GM18498 (cell line): ENCODE measurements around the gene KCNA2.

Experiments used
- ATAC-seq: cut with Tn5 transposase; IDR thresholded peaks from one replicate; pipeline ENCODE4 v1.9.1; 2021; ENCODE audit warnings: mild to moderate bottlenecking, moderate library complexity; ENCODE audit not compliant: unreplicated experiment

KCNA2 gene

DNA sequence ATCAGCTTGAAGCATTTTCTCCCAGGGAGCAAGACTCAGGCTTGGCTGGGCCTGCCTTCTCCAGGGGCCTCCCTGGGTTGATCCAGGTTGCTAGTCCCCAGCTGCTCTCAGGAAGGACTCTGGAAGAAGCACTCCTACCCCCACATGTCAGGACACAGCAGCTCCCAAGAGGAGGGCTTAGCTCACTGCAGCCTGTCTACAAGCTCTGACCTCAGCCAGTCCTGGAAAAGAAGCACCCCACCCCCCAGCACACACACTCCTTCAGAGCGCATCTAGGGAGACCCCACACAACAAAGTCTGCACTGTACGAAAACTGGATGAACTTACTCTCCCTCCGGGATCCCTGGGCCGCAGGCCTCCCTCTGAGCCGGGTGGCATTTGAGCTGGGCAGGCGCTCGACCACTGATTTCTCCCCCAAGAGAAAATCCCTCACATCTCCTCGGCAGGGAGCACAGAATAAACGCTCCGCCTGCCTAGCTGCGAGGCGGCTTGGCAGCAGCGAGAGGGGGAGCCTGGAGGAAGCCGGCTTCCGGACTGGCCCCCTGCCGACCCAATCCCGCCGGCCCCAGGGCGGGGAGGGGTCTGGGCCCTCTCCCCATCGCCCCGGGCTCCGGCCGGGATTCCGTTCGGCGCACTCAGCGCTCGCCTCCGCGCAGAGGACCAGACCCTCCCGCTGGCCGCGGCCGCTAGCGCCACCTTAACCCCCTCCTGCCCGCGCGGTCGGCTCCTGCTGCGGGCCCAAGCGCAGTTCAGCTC is at the start of gene KCNA2:
Gene KCNA2 (minus strand): TSS at position 458 of the 756 bp plus-strand sequence. CDS start 1,576 bp downstream, outside the sequence.
- ATAC-seq = no peak

DNA sequence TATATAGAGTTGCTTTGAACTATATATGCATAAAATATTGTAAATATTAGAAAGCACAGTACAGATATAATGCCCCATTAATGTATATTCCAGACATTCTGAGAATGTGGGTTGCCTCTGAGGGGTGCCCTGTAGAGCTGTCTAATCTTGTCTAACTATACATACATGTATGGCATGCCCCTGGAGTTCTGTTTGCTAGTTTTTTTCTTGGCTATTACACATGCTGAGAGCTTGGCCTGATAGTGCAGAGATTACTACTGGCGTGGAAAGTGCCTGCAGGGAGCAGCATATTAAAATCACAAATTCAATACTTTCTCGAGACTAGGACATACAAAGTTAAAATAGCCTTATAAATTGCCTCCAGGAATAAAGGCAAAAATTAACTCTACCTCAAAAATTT is 44.5 kb upstream of the KCNA2 start:
- no peak for ATAC-seq

DNA sequence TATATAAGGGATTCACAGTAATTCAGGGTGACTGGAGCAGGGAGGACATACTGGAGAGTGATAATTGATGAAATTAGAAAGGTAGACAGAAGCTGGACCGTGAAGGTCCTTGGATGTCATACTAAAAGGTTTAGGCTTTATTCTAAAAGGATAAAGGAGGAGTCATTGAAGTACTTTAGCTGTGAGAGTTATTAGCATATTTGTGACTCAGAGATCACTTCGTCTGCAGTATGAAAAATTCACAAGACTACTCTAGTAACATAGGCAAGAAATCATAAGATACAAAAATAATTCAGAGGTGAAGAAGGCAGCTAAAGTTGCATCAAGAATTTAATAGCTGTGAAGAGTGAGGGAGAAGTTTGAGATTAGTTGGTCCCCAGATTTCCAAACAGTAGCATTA is 42.3 kb upstream of the KCNA2 start:
- ATAC-seq = no peak

DNA sequence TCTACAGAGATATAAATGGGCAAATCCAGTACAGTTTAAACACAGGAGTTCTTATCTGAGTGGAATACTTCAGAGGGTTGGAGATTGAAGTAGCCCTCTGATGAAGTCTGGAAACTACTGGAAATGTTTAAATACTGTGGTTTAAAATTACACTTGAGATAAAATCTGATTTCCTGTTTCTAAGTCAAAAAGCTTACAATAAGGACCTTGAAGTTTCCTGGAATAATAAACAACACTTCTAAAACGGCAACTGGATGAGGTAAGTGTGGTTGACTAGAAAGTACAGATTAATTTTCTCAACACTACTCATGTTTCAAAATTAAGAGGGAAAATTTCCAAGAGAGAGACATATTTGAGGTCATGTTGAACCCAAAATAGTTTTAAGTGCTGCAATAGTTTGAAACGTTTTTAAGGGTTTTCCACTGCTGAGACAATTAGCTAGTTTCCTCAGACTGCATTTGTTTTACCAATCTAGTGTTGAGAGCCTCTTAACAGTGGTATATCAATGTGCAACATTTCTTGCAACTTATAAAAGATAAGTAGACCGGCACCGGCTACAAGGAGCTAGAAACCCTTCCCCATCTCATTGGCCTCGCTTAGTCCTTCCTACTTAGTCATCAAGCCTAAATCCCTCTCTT is 41.2 kb upstream of the KCNA2 start:
- ATAC-seq = no peak

DNA sequence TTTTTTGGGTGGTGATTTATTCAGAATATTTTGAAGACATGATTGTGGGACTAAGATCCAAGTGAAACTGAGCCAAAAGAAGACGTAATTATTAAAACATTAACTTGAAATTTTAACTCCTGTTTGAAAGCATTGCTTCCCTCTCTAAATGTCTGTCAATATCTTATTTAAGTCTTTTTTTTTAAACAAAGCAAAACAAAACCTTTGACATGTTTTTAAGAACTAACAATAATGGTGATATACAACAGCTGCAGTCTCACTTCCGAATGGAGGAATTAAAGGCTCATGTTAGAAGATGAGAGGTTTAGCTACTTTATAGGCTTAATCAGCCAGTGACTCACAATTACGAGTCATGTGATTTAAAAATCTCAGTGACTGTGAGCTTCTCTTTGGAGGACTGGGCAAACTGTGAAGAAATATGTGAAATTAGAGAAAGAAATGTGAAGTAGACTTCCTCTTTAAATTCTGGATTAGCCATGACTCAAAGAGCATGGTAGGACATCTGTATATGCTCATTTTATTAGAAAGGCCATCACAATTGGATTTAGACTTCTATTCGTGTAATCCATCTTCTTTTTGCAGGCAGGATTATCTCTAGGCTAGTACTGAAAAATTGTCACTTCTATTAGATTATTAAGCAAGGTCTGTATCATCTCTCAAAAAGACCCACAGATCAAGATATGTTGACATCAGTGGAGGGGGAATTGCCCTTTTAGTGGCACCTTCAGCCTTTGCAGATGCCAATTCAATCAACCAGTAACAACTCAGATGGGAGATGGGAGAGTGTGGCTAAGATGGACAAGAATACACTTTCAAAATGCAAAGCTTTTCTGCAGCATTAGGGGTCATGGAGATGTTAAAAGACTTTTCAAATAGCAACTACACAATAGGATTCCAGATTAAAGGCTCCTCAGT is 39.9 kb upstream of the KCNA2 start:
- no peak for ATAC-seq

DNA sequence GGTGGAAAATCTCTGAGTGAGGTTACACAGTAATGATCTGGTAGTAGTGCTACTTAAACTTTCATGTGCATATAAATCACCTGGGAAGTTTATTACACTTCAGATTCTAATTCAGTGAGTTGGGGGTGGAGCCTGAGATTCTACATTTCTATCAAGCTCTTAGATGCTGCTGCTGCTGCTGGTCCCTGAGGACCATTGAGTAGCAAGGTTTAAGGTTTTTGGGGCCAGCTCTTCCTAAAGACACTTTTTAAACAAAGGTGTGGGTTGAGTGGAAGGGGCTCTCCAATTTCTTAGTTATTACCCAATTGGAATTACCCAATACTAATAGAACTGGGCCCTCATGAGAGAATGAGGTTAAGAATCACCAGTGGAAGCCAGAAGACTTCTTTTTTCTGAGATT is 39.1 kb upstream of the KCNA2 start:
- ATAC-seq = no peak

DNA sequence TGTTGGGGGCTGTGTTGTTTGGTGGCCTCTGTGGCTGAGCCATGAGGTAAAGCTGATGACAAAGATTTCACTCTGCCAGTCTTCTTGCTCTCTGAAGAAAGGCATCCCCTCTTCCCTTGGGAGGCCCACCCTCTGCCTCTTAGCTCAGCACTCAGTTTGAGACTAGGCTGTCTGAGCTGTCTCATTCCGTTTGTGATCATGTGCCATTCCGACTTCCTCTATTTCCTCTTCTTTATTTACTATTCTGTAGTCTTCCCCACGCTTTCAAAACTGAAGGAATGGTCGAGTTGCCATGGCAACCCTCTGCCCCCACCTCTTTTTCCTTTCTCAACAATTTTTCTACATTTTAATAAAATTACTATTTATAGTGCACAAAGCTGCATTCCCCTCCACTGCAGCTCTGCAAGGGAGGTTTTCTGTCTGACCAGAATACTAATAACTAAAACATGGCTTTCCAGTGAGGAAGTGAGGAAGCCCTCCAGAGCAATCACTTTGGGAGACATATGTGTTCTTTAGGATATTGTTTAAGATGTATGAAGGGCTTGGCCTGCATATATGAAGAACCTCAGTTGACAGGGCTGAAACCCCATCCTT is 37.8 kb upstream of the KCNA2 start:
- ATAC-seq = no peak

DNA sequence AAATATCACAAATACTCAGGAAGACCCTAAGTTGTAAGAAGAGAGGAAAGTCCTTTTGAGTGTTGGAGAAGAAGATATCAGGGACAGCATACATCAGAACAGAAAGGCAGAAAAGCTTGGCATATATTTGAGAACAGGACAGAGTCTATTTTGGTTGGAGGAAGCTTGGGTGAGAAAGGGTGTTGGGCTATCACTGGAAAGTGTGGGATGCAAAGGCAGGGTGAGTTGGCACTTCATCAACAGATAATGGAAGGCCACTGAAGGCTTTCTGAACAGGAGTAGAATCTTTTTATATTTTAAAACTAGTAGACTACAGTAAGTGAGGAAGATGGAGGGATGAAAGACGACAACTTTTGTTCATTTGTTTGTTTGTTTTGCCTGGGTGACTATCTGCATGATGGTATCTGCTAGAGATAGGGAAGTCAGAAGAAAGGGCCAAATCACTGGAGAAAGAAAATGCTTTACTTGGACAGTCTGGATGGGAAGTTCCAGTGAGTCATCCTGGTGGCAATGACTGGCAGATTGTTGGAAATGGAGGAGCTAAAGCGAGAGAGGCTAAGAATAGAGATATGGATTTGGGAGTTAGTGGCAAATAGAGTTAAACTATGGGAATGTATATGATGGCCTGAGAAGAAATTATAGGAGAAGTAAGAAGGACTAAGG is 33.7 kb upstream of the KCNA2 start:
- no peak for ATAC-seq

DNA sequence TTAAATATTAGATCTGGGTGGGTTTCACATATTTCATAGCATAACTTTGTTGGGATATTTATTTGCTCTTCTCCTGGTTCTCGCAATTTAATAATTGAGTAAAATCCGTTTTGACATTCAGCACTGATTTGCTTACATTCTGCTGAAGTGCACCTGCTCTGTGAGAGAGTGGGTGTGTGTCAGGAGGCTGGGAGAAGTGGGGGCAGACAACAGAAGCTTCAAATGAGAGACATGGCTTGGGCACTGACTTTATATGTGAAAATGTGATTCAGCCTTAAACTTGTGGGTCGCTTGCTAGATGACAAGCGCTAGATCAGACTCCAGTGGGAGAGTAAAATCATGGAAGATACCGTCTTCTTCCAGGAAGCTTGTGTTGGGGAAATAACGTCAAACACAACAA is 32.4 kb upstream of the KCNA2 start:
- ATAC-seq = no peak

DNA sequence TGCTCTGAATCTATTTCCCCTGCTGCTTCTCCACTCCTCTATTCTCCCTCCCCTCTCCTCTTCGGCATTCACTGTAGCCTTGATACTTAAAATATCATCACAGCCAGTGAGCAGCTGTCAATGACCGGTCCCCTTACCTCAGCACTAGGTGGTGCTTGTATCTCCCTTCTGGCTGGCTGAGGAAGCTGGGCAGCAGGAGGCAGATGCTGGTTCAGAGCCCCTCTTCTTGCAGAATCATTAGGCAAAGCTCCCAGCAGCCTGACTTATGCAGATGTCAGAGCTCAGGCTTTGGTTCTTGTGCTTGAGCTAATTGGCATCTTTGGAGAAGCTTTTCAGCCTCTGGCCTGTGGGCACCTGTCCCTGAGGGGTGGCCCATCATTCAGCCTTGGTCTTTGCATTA is 31.9 kb upstream of the KCNA2 start:
- no peak for ATAC-seq

DNA sequence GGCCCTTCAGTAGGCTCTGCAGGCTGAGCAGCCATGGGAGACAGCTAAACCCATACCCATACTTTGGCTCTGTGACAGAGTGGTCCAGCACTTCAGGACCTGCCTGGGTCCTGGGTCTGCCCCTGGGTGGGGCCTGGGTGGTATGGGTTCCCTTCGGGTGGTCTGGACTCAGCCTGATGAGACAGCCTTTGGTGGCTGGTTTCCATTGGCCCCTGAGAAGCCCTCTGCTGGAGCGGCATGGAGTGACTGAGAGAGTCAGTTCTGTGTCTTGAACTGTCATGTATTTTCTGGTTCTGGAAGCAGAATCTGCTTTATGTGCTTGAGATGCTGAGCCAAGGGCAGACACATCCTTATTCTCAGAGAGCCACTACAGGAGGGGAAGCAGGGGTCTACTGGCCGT is 31.3 kb upstream of the KCNA2 start:
- no peak for ATAC-seq

DNA sequence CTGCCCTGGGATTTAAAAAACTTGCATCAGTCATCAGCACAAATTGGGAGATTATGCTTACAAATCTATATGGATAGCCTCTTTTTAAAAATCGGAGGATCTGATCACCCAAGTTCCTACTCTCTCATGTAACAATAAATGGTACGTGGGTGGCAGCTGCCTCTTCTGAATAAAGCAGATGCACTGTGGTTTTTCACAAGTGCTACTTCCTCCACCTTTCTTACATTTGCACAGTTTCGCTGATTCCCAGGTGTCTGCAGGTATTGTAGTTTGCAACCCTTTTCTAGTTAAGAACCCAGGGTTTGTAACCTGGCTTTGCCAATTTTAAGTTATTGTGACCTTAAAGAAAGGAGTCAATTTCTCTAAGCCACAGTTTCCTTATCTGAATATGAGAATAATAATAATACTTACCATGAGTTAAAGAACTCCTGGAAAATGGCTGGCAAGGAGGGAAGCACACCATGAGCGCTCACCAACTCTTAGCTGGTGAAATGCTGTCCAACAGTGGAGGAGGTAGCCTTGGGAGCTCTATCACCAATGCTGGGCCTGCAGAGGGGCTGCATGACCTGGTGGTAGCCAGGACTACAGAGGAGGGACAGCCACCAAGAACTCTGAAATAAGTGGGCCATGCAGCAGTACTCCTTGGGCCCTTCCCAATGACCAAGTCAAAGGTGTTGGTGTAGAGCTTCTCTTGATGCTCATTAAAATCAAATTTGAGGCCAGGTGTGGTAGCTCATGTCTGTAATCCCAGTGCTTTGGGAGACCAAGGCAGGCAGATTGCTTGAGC is 30.2 kb upstream of the KCNA2 start:
- ATAC-seq = no peak

DNA sequence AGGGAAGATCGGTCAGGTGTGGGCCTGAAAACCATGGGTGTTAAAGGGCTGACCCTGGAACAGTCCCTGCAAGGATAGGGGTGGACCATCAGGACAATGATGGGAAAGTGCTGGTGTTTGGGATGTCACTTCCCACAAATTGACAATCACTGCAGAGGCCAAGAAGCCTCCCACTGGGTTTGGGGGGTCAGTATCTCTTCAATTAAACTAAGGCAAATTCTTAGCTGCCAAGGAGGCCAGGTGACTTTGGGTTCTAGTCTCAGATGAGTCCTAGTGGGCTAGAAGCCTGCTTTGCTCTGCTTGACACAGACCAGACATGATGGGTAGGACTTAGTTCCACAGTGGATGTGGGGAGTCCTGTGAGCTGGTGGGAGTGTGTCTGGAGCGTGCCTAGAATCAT is 29.3 kb upstream of the KCNA2 start:
- ATAC-seq = no peak

DNA sequence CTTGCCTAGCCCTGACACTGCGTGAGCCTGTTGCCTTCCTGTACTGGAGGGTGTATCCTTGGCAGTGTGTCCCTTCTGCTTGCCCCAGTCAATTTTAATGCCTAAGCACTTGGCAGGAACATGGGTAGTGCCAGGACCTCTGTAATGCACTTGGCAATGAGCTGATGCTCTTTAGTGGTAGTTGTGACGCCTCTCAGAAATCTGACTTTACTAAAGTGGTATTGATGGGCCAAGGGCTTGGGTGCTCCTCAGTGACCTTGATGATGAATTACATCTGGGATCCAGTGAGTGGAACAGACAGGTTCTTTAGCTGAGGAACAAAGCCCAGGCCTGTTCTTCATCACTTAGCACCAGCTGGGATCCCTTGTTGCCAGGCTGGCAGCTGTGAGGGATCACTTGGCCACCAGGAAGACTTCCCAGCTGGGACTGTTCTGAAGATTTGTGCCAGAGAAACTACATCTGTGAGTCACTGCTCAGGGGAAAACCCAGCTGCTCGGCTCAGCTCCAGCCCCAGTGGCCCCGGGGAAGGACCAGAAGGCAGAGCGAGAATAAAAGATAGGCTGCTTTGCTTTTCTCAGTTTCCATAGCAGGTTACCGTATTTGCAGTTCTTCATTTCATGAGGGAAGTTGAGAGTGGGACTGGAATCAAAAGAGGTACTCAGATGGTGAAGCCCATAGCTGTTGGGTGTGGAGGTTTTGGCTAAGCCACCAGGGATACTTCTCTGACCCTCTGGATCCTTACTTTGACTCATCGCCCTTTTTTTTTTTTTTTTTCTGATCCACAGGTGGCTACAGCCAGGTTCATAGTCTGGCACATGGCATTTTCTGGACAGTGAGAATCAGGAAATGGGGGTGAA is 28.5 kb upstream of the KCNA2 start:
- ATAC-seq = peak; percentile 65

DNA sequence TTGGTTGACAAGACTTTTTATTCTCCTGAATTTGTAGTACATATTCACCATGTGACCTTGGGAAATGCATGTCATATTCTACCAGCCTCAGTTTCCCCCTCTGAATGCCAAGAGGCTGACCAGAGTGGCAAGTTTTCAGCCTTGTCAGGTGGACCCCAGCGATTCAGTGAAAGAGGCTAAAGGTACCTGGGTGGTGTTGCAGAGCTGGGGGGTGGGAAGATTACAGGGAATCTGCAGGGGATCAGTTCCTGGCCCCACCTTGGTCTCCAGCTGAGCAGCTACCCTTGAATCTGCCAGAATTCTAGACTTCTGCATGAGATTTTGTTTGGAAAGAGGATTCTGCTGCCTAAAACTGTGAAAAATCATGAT is 27.9 kb upstream of the KCNA2 start:
- no peak for ATAC-seq

DNA sequence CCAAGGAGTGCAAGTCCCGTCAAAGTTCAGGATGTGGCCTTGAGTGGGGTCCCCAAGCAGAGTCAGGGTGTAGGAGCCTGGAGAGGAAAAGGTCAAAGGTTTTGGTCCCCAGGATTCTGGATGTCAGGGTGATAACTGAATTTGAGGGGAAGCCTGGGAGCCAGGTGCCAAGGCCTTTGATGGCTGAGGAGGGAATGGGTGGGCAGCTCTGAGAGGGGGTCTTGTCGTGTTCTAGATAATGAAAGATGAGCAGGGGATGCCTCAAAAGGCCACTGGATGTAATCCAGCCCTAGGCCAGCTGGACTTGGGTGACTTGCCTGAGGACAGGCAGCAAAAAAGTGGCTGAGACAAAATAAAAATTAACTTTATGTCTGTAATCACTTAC is 27.5 kb upstream of the KCNA2 start:
- ATAC-seq = no peak

DNA sequence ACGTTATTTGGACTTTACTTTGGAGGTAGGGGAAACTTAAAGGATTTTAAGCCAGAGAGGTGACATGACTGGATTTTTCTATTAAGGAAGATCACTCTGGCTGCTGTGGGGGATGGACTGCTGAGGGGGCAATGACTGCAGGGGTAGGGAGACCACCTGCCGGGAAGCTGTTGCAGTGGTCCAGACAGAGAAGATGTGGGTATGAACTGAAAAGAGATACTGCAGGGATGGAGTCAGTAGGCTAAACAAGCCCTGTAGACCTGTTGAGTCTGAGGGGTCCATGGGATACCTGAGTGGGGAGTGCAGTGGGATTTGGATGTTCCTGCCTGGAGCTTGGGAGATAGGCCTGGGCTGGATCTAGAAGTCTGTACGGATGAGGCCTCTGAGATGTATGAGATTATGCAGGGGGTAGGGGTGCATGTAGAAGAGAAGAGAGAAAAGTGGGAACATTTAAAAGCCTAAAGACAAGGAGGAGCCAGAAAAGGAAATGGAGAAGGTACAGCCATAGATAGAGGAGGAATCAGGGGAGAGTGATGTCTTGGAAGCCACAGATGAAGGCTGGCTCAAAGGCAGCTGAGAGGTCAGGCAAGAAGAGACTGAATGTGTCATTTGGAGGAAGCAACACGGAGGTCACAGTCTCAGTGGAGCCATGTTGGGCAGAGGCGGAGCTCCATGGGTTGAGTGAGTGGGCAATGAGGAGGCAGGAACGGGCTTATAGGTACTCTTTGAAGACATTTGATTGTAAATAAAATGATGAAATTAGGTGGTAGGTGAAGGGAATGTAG is 25.9 kb upstream of the KCNA2 start:
- no peak for ATAC-seq
